Hepatocyte (in vitro differentiated cells): ENCODE measurements around the gene SESN1. TPM values are rescaled to one million over a fixed set of nuclear protein-coding genes. Genes with fewer than 3 reads are reported as not detected.

ENCODE experiments used
- DNase-seq: peaks from one replicate; pipeline ENCODE4 v3.0.0-alpha.2; 2016; ENCODE audit warnings: low spot score
- H2AFZ ChIP-seq: fragments of 200-600 bp; sonication (generic); 2 replicates; pipeline ENCODE4 v1.6.0; 2016; ENCODE audit warnings: antibody characterized with exemption, mild to moderate bottlenecking
- H3K27ac ChIP-seq: fragments of 200-600 bp; sonication (generic); 2 replicates; pipeline ENCODE4 v1.5.1; 2016; ENCODE audit warnings: mild to moderate bottlenecking
- H3K27me3 ChIP-seq: fragments of 200-600 bp; sonication (generic); 2 replicates; pipeline ENCODE4 v1.6.1; 2016
- H3K36me3 ChIP-seq: fragments of 200-600 bp; sonication (generic); replicated peaks from 2 replicates; pipeline ENCODE4 v1.5.1; 2016; ENCODE audit warnings: low read depth; ENCODE audit not compliant: insufficient read depth
- H3K4me1 ChIP-seq: fragments of 200-600 bp; sonication (generic); 2 replicates; pipeline ENCODE4 v1.5.1; 2016; ENCODE audit warnings: mild to moderate bottlenecking, moderate library complexity; ENCODE audit not compliant: insufficient read depth
- H3K4me2 ChIP-seq: fragments of 200-600 bp; sonication (generic); 2 replicates; pipeline ENCODE4 v1.6.0; 2016
- H3K4me3 ChIP-seq: fragments of 200-600 bp; sonication (generic); 2 replicates; pipeline ENCODE4 v1.5.1; 2016; ENCODE audit warnings: mild to moderate bottlenecking
- H3K79me2 ChIP-seq: fragments of 200-600 bp; sonication (generic); 2 replicates; pipeline ENCODE4 v1.6.0; 2017; ENCODE audit warnings: mild to moderate bottlenecking
- H3K9me2 ChIP-seq: fragments of 200-600 bp; sonication (generic); replicated peaks from 2 replicates; pipeline ENCODE4 v1.6.0; 2017; ENCODE audit warnings: mild to moderate bottlenecking; ENCODE audit not compliant: insufficient read depth
- H3K9me3 ChIP-seq: fragments of 200-600 bp; sonication (generic); 2 replicates; pipeline ENCODE4 v1.5.1; 2016; ENCODE audit warnings: low read depth, mild to moderate bottlenecking
- H4K20me1 ChIP-seq: fragments of 200-600 bp; sonication (generic); 2 replicates; pipeline ENCODE4 v1.6.0; 2016; ENCODE audit warnings: mild to moderate bottlenecking; ENCODE audit not compliant: insufficient read depth, poor library complexity, severe bottlenecking
- EZH2 ChIP-seq: fragments of 200-600 bp; sonication (generic); IDR thresholded peaks from 2 replicates; pipeline ENCODE4 v1.6.1; 2016; ENCODE audit warnings: antibody characterized with exemption, mild to moderate bottlenecking, borderline replicate concordance
- EZH2phosphoT487 ChIP-seq: fragments of 200-600 bp; sonication (generic); IDR thresholded peaks from one replicate; pipeline ENCODE4 v1.6.1; 2018; ENCODE audit warnings: antibody characterized with exemption, mild to moderate bottlenecking, low read depth, moderate library complexity; ENCODE audit not compliant: unreplicated experiment, severe bottlenecking
- WGBS: methylation state at CpG from one replicate; pipeline ENCODE4 v1.1.6; 2016; ENCODE audit warnings: low lambda C conversion rate; ENCODE audit errors: missing lambda C conversion rate; 5-methylcytosine and 5-hydroxymethylcytosine counted together
- polyA plus RNA-seq: library from polyadenylated mRNA; unstranded; fragments of >200 nt; fragmentation: Nextera tagmentation; extraction: Ambion mirVana; gene quantifications from 2 replicates; pipeline ENCODE4 v1.2.1, GENCODE V29; 2016
- total RNA-seq: library from RNA; depleted of rRNA; stranded (reverse); fragments of >200 nt; gene quantifications from 2 replicates; pipeline ENCODE4 v1.2.3, GENCODE V29; 2014
- TF ChIP-seq, protein P1 (sequence below): fragments of 200-600 bp; sonication (generic); IDR thresholded peaks from 2 replicates; pipeline ENCODE4 v1.5.1; 2016; ENCODE audit warnings: antibody characterized with exemption, mild to moderate bottlenecking; ENCODE audit not compliant: poor library complexity

Gene SESN1
- total and polyA plus RNA-seq, 2 experiments from 2014 or later = 29.1 to 59.1 TPM

- Histone ChIP-seq H3K79me2 (no peaks in the 10 kb centered on the region), H2AFZ (no peak overlapping the region), H3K27me3 (no peaks in the 10 kb centered on the region), H3K4me1 (no peaks in the 10 kb centered on the region), H3K9me2 (no peaks in the 10 kb centered on the region), H3K9me3 (no peaks in the 10 kb centered on the region), H3K4me3 (no peak overlapping the region), H3K4me2 (no peak overlapping the region), H4K20me1 (no peaks in the 10 kb centered on the region), H3K36me3 (no peaks in the 10 kb centered on the region), H3K27ac (no peak overlapping the region)
- TF ChIP-seq, protein P1, sequence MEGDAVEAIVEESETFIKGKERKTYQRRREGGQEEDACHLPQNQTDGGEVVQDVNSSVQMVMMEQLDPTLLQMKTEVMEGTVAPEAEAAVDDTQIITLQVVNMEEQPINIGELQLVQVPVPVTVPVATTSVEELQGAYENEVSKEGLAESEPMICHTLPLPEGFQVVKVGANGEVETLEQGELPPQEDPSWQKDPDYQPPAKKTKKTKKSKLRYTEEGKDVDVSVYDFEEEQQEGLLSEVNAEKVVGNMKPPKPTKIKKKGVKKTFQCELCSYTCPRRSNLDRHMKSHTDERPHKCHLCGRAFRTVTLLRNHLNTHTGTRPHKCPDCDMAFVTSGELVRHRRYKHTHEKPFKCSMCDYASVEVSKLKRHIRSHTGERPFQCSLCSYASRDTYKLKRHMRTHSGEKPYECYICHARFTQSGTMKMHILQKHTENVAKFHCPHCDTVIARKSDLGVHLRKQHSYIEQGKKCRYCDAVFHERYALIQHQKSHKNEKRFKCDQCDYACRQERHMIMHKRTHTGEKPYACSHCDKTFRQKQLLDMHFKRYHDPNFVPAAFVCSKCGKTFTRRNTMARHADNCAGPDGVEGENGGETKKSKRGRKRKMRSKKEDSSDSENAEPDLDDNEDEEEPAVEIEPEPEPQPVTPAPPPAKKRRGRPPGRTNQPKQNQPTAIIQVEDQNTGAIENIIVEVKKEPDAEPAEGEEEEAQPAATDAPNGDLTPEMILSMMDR = no peak
- TF ChIP-seq EZH2phosphoT487 (no peak), EZH2 (no peak)
- WGBS = 100% methylated on average over 1 of the region's 1 CpG
- no peak for DNase-seq
Measured at GRCh38 chr6:108974201-108974600, 120.4 kb downstream of the SESN1 start.

DNA sequence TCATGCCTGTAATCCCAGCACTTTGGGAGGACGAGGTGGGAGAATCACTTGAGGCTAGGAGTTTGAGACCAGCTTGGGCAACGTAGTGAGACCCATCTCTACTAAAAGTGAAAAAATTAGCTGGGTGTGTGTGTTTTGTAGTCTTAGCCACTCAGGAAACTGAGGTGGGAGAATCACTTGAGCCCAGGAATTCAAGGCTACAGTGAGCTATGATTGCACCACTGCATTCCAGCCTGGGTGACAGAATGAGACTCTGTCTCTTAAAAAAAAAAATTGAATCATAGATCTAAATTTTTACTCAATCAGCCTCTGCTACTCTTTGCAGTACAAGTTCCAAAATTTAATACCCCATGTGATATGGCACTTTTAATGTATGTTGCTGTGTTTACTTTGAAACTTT is 124.9 kb downstream of the SESN1 start:
- Histone ChIP-seq H3K4me1 (peaks cover 10% of the 10 kb centered on the region), H3K9me3 (no peaks in the 10 kb centered on the region), H3K27ac (no peak overlapping the region), H3K4me2 (no peak overlapping the region), H3K27me3 (no peaks in the 10 kb centered on the region), H2AFZ (no peak overlapping the region), H3K4me3 (no peak overlapping the region), H4K20me1 (no peaks in the 10 kb centered on the region), H3K9me2 (no peaks in the 10 kb centered on the region), H3K79me2 (no peaks in the 10 kb centered on the region), H3K36me3 (no peaks in the 10 kb centered on the region)
- TF ChIP-seq, protein P1 = no peak
- TF ChIP-seq EZH2 (no peak), EZH2phosphoT487 (no peak)
- 95% methylated on average over 2 of the region's 2 CpGs for WGBS
- DNase-seq = no peak

GRCh38 chr6:108968325-108969316 is 126.0 kb downstream of the SESN1 start:
- H3K4me2 ChIP-seq = no peak overlapping the region
- no peaks in the 10 kb centered on the region for H3K36me3 ChIP-seq
- no peak overlapping the region for H3K27ac ChIP-seq
- peaks cover 10% of the 10 kb centered on the region for H3K4me1 ChIP-seq
- H3K9me3 ChIP-seq = no peaks in the 10 kb centered on the region
- no peak overlapping the region for H3K4me3 ChIP-seq
- H3K79me2 ChIP-seq = no peaks in the 10 kb centered on the region
- no peaks in the 10 kb centered on the region for H3K27me3 ChIP-seq
- no peak for DNase-seq
- H2AFZ ChIP-seq = no peak overlapping the region
- no peaks in the 10 kb centered on the region for H4K20me1 ChIP-seq
- TF ChIP-seq, protein P1 = no peak
- TF ChIP-seq EZH2 (no peak), EZH2phosphoT487 (no peak)
- no peaks in the 10 kb centered on the region for H3K9me2 ChIP-seq
- WGBS = 80% methylated on average over 14 of the region's 14 CpGs
